Measurements from ENCODE around the gene NTF4. TPM values are rescaled to one million over a fixed set of nuclear protein-coding genes. Genes with fewer than 3 reads are reported as not detected.
A peak's percentile ranks its signal among the peaks of the same experiment; 100 is the strongest.
"Not testable (repeated sequence)": the region's sequence is repeated elsewhere in the genome, so short reads cannot be mapped to it uniquely, and the experiment has no call there.

NTF4 gene
- total RNA-seq, 1 donor from 2014 or later = not detected

DNA sequence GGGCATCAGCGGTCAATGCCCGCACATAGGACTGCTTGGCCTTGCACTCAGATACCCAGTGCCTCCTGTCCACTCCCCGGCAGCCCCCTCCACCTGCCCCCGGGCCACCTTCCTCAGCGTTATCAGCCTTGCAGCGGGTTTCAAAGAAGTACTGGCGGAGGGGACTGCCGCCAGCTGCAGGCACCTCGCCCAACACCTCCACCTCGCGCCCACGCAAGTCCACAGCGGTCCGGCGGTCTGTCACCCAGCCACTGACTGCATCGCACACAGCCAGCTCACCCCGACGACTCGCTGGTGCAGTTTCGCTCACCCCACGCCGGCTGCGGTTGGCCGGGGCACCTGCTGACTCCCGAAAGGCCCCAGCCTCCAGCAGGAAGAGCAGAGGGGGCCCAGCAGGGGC lies 3.2 kb downstream of the NTF4 start:
- ATAC-seq (ENCODE audit: low read depth) = no peak
- Mint-ChIP-seq H3K27ac (no peak overlapping the region), H3K9me3 (no peaks in the 10 kb centered on the region), H3K4me3 (no peak overlapping the region), H3K36me3 (ENCODE audit: low read depth) (no peaks in the 10 kb centered on the region), H3K4me1 (peaks cover 17% of the 10 kb centered on the region), H3K27me3 (peaks cover 43% of the 10 kb centered on the region)
- no peak for TF ChIP-seq CTCF (IDR thresholded peaks at IDR 0.05)
- ChIA-PET CTCF (no interaction called here), POLR2A (no interaction called here)
- no peak for DNase-seq
- intact Hi-C loops (cut with micrococcal nuclease) = no loop called here

DNA sequence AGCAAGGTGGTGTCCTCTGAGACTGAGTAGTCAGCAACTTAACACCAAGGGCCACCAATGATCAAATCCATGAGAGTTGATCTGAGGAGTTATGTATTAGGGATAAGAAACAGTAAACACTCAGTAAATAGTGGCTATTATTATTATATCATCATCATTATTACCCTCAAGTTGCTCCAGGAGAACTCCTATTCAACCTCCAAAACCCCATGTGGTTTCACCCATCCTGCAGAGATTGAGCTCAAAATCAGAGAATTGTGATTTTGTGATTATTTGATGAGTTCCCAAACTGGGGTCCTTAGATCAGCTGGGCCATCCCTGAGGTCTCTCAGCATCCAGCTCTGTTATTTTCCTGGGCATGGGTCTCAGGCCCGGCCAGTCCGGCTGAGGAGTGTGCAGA lies 3.6 kb downstream of the NTF4 start:
- Mint-ChIP-seq H3K9me3 (no peaks in the 10 kb centered on the region), H3K27ac (no peak overlapping the region), H3K27me3 (peaks cover 39% of the 10 kb centered on the region), H3K4me3 (no peak overlapping the region), H3K36me3 (ENCODE audit: low read depth) (no peaks in the 10 kb centered on the region), H3K4me1 (peaks cover 22% of the 10 kb centered on the region)
- TF ChIP-seq CTCF (IDR thresholded peaks at IDR 0.05) = no peak
- ChIA-PET POLR2A (no interaction called here), CTCF (no interaction called here)
- ATAC-seq (ENCODE audit: low read depth) (no peak), DNase-seq (no peak)
- intact Hi-C loops (cut with micrococcal nuclease) = no loop called here

DNA sequence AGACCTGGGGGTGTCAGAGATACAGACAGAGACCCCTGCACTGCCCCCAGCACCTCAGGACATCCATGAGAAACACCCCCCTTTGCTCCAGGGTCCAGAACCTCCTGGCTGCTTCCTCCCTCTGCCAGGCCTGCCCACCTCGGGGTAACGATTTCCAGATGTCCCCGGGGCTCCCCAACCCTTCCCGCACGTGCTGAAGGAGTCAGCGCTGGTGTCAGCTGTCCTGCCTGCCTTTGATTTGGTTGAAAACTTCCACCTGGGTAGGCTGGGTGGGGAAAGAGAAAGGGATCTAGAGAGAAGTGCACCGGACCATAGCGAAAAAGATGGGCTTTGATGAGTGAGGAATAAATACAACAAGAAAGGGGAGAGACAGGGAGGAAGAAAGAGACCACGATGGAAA lies 5.6 kb downstream of the NTF4 start:
- intact Hi-C loops (cut with micrococcal nuclease) = loop anchor here (5.0 kb wide), 1 partner anchor 42 kb away; the partner anchor contains the start of gene LHB
- TF ChIP-seq CTCF (IDR thresholded peaks at IDR 0.05) = no peak
- POLR2A ChIA-PET = no interaction called here
- Mint-ChIP-seq H3K4me3 (no peak overlapping the region), H3K4me1 (peaks cover 24% of the 10 kb centered on the region), H3K27me3 (peaks cover 33% of the 10 kb centered on the region), H3K36me3 (ENCODE audit: low read depth) (no peaks in the 10 kb centered on the region), H3K9me3 (no peaks in the 10 kb centered on the region), H3K27ac (no peak overlapping the region)
- CTCF ChIA-PET = no interaction called here
- ATAC-seq (ENCODE audit: low read depth) = no peak
- DNase-seq = no peak

GRCh38 chr19:49058562-49058961 lies 6.1 kb downstream of the NTF4 start:
- H3K27ac Mint-ChIP-seq = no peak overlapping the region
- intact Hi-C loops (cut with micrococcal nuclease) = loop anchor here (5.0 kb wide), 1 partner anchor 41 kb away; the partner anchor contains the start of gene LHB
- H3K9me3 Mint-ChIP-seq = no peaks in the 10 kb centered on the region
- ATAC-seq (ENCODE audit: low read depth) (no peak), DNase-seq (no peak)
- ChIA-PET CTCF (no interaction called here), POLR2A (no interaction called here)
- H3K27me3 Mint-ChIP-seq = peaks cover 35% of the 10 kb centered on the region
- no peaks in the 10 kb centered on the region for H3K36me3 Mint-ChIP-seq (ENCODE audit: low read depth)
- H3K4me3 Mint-ChIP-seq = no peak overlapping the region
- peaks cover 24% of the 10 kb centered on the region for H3K4me1 Mint-ChIP-seq
- TF ChIP-seq CTCF (IDR thresholded peaks at IDR 0.05) = no peak

GRCh38 chr19:49057636-49058234 lies 6.9 kb downstream of the NTF4 start, which contains the start of gene CGB7:
TSS of gene CGB7 (minus strand) at chr19:49057749. CDS start at chr19:49055375, 2,374 bp downstream.
- ChIA-PET CTCF (interaction anchor here (0.9 to 1.2 kb wide), 2 partner anchors 12 to 64 kb away, joined by 3 to 5 read pairs; partner anchors contain the start of genes GYS1 and RUVBL2), POLR2A (interaction anchor here (0.6 kb wide), 1 partner anchor 434 kb away, joined by 7 read pairs; no protein-coding TSS in a partner anchor)
- TF ChIP-seq CTCF (IDR thresholded peaks at IDR 0.05) = no peak
- no peak within 1 kb of the TSS for H3K27ac Mint-ChIP-seq
- H3K36me3 Mint-ChIP-seq (ENCODE audit: low read depth) = no peaks in the 10 kb centered on the region
- intact Hi-C loops (cut with micrococcal nuclease) = loop anchor here (5.0 kb wide), 1 partner anchor 40 kb away; the partner anchor contains the start of gene LHB
- H3K4me3 Mint-ChIP-seq = peak within 1 kb of the TSS; percentile 79
- DNase-seq (peak; percentile 37), ATAC-seq (ENCODE audit: low read depth) (no peak)
- H3K27me3 Mint-ChIP-seq = peaks cover 33% of the 10 kb centered on the region
- H3K9me3 Mint-ChIP-seq = no peaks in the 10 kb centered on the region
- peaks cover 24% of the 10 kb centered on the region for H3K4me1 Mint-ChIP-seq

GRCh38 chr19:49056902-49057596 lies 7.6 kb downstream of the NTF4 start:
- not testable (repeated sequence) for H3K36me3 Mint-ChIP-seq (ENCODE audit: low read depth); ATAC-seq (ENCODE audit: low read depth); H3K27ac Mint-ChIP-seq; H3K9me3 Mint-ChIP-seq
- CTCF ChIA-PET = interaction anchor here (0.9 to 1.3 kb wide), 4 partner anchors 12 to 151 kb away, joined by 3 to 5 read pairs (median 3); partner anchors contain the start of genes GYS1 and RUVBL2
- Mint-ChIP-seq H3K4me1 (peaks cover 24% of the 10 kb centered on the region), H3K27me3 (peaks cover 33% of the 10 kb centered on the region), H3K4me3 (peak overlapping the region; percentile 79)
- intact Hi-C loops (cut with micrococcal nuclease) = loop anchor here (5.0 kb wide), 1 partner anchor 40 kb away; the partner anchor contains the start of gene LHB
- DNase-seq = peak; percentile 27
- POLR2A ChIA-PET = interaction anchor here (0.6 to 1.0 kb wide), 2 partner anchors 63 to 434 kb away, joined by 3 to 7 read pairs; partner anchors contain the start of gene RUVBL2
